Esophagus squamous epithelium (tissue), 4 donors: ENCODE measurements around the gene ZNF747.

Experiments
- POLR2A ChIP-seq, 4 donors: fragments of 450-650 bp; IDR thresholded peaks; one replicate each; pipeline ENCODE4 v1.6.1; 2017; ENCODE audit warnings: antibody characterized with exemption in 4 of 4, mild to moderate bottlenecking in 4 of 4, moderate library complexity in 3 of 4
- TF ChIP-seq, protein P1 (sequence below), 6 experiments: fragments of 450-650 bp in 4 of 6; fragments of 200-600 bp in 2 of 6; sonication (generic) in 2 of 6; IDR thresholded peaks; one replicate each; pipeline ENCODE4 v1.5.1; 2016 to 2019; ENCODE audit warnings: antibody characterized with exemption in 6 of 6, mild to moderate bottlenecking in 4 of 6, moderate library complexity in 4 of 6

- TF ChIP-seq, protein P1, sequence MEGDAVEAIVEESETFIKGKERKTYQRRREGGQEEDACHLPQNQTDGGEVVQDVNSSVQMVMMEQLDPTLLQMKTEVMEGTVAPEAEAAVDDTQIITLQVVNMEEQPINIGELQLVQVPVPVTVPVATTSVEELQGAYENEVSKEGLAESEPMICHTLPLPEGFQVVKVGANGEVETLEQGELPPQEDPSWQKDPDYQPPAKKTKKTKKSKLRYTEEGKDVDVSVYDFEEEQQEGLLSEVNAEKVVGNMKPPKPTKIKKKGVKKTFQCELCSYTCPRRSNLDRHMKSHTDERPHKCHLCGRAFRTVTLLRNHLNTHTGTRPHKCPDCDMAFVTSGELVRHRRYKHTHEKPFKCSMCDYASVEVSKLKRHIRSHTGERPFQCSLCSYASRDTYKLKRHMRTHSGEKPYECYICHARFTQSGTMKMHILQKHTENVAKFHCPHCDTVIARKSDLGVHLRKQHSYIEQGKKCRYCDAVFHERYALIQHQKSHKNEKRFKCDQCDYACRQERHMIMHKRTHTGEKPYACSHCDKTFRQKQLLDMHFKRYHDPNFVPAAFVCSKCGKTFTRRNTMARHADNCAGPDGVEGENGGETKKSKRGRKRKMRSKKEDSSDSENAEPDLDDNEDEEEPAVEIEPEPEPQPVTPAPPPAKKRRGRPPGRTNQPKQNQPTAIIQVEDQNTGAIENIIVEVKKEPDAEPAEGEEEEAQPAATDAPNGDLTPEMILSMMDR (IDR thresholded peaks at IDR 0.05): no peak
- TF ChIP-seq POLR2A (IDR thresholded peaks at IDR 0.05): no peak
Measured at GRCh38 chr16:30521476-30521872, 13.2 kb downstream of the ZNF747 start.
